Large intestine (tissue), 3 donors: ENCODE results near the gene NR4A2. TPM values are rescaled to one million over a fixed set of nuclear protein-coding genes. Genes with fewer than 3 reads are reported as not detected.

Source experiments
- DNase-seq, 2 donors: peaks; one replicate each; pipeline versions ENCODE4 v3.0.0 to v3.0.0-alpha.2; 2013
- H3K27ac ChIP-seq: one replicate; pipeline ENCODE4 v1.5.1; 2013; ENCODE audit warnings: low read length
- H3K27me3 ChIP-seq: 2 replicates; pipeline ENCODE4 v1.6.1; 2013; ENCODE audit warnings: low read length; ENCODE audit not compliant: control insufficient read depth, insufficient read depth
- H3K36me3 ChIP-seq: 2 replicates; pipeline ENCODE4 v1.6.1; 2013; ENCODE audit warnings: low read length; ENCODE audit not compliant: control insufficient read depth, insufficient read depth
- H3K4me1 ChIP-seq: one replicate; pipeline ENCODE4 v1.6.1; 2013; ENCODE audit warnings: low read length; ENCODE audit not compliant: control insufficient read depth, insufficient read depth
- H3K4me3 ChIP-seq: one replicate; pipeline ENCODE4 v1.5.1; 2013; ENCODE audit warnings: low read length
- H3K9me3 ChIP-seq: one replicate; pipeline ENCODE4 v1.6.1; 2013; ENCODE audit warnings: mild to moderate bottlenecking, low read depth, low read length, moderate library complexity; ENCODE audit not compliant: control insufficient read depth
- WGBS: methylation state at CpG from one replicate; pipeline ENCODE4 v1.1.5; 2013; ENCODE audit warnings: low lambda C conversion rate; ENCODE audit not compliant: insufficient coverage; 5-methylcytosine and 5-hydroxymethylcytosine counted together
- polyA plus RNA-seq: library from polyadenylated mRNA; unstranded; fragments of 120-200 nt; gene quantifications from one replicate; pipeline ENCODE4 v1.2.1, GENCODE V29; 2013

NR4A2 gene
- polyA plus RNA-seq, 1 donor = 3.4 TPM

DNA sequence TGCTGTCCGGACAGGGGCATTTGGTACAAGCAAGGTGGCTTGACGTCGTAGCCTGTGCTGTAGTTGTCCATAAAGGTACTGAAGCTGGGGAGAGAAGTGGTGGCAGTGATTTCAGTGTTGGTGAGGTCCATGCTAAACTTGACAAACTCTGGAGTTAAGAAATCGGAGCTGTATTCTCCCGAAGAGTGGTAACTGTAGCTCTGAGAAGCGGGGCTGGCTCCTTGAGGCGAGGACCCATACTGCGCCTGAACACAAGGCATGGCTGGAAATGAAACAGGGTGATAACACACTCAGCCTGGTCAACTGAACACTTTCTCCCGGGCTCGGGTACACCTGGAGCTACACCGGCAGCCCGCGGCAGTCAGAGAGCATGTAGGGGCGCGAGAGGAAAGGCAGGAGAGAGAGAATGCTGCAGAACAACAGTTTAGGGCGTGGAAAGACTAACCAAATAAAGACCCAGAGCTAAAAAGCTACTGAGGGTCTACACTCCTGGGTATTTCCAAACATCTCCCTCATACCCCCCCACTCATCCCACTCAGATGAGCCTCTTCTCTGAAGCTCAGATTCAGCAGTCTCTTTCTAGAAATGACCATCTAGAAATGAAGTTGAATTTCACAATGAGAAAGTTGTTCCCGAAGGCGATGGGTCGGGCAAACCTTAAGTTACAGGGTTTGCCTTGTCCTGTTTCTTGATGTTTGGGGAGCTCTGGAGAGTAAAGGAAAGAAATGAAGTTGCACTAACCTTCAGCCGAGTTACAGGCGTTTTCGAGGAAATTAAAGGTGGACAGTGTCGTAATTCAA, 2.4 kb downstream of the NR4A2 start:
- Histone ChIP-seq H3K4me3 (no peak overlapping the region), H3K27ac (no peak overlapping the region), H3K9me3 (peaks cover 14% of the 10 kb centered on the region), H3K4me1 (peaks cover 24% of the 10 kb centered on the region), H3K36me3 (no peaks in the 10 kb centered on the region), H3K27me3 (peaks cover 81% of the 10 kb centered on the region)
- WGBS = 53% methylated on average over 2 of the region's 23 CpGs
- DNase-seq = peak in 1 of 2 donors; percentile 46

DNA sequence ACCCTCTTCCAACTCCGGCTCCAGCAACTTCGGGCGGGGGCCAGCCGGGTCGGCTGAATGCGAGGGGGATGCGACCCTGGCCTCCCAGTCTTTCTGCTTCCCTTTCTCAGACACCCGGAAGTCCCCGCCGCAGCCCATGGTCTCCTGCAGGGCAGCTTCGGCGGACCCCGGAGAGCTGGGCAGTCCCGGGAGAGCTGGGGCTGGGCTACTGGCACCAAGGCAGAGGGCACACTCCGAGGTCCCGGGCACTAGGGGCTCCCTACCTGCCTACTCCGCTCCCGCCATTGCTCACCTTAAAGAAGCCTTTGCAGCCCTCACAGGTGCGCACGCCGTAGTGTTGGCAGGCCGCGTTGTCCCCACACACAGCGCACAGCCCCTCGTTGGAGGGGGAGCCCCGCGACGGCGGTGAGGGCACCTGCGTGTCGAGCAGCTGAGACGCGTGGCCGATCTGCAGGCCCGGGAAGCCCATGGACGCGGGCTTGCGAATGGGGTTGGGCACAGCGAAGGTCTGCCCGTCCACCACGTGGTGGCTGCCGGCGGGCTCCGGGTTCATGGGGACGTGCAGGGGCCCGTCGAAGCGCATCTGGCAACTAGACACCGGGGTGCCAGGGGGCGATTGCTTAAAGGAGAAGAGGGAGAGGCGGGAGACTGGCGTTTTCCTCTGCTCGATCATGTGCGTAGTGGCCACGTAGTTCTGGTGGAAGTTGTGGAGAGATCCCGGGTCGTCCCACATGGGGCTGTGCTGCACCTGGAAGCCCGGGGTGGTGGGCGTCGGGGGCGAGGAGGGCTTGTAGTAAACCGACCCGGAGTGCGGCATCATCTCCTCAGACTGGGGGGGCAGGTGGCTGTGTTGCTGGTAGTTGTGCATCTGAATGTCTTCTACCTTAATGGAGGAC, 3.2 kb downstream of the NR4A2 start:
- H3K27ac ChIP-seq = no peak overlapping the region
- H3K9me3 ChIP-seq = peaks cover 14% of the 10 kb centered on the region
- WGBS = no CpG with 5 or more reads among the region's 64 CpGs
- no peaks in the 10 kb centered on the region for H3K36me3 ChIP-seq
- DNase-seq = peak in 1 of 2 donors; percentile 52
- peaks cover 86% of the 10 kb centered on the region for H3K27me3 ChIP-seq
- H3K4me3 ChIP-seq = peak overlapping the region; percentile 23
- H3K4me1 ChIP-seq = peaks cover 24% of the 10 kb centered on the region

DNA sequence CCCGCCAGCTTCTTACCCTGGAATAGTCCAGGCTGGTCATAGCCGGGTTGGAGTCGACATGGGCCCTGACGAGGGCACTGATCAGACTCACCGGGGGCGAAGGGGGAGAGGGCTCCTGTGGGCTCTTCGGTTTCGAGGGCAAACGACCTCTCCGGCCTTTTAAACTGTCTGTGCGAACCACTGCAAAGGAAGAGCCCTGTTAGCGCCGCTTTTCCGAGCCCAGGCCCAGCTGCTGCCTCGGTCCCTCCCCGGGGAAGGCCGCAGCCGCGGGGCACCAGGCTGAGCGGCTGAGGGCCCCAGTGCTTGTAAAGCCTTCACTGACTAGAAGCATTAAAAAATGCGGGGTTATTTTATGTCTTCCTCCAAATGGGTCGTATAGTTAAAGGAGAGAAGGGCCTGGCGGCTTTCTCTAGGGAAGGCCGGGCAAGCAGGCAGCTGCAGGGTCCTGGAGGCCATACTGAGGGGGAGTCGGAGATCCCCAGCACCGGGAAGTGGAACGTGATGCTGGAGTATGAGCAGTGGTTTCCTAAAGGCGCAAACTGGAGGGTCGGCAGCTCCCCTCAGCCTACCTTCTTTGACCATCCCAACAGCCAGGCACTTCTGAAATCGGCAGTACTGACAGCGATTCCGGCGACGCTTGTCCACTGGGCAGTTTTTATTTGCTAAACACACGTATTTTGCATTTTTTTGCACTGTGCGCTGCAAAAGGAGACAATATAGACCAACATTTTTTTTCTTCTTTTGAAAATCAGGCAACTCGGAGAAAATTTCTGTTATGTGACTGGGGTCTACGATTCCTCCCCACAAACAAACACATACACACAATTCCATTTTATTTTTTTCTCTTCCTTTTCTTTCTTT, 4.5 kb downstream of the NR4A2 start:
- H3K4me1 ChIP-seq = peaks cover 25% of the 10 kb centered on the region
- H3K9me3 ChIP-seq = peaks cover 10% of the 10 kb centered on the region
- H3K27ac ChIP-seq = no peak overlapping the region
- 20% methylated on average over 3 of the region's 38 CpGs for WGBS
- DNase-seq = no peak
- H3K4me3 ChIP-seq = no peak overlapping the region
- H3K27me3 ChIP-seq = peaks cover 93% of the 10 kb centered on the region
- no peaks in the 10 kb centered on the region for H3K36me3 ChIP-seq

DNA sequence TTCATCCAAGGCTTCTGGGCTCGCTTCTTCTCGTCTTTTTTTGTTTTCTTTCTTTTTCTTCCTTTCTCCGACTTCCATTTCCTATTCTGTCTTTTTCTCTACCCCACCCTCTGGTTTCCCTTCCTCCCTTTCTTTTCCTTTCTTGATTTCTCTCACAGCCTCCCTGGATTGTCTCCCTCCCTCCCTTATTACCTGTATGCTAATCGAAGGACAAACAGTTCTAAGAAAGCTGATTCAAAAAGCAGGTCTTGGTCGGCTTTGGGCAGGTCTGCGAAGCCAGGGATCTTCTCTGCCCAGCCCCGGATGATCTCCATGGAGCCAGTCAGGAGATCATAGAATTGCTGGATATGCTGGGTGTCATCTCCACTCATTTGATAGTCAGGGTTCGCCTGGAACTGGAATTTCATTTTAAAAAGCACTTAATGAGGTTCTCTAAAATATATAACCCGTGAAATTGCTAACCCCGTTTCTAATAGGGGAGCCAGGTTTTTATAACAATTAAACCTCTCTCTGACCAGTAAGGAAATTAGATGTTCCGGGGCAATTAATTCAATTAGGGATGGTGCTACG, 5.9 kb downstream of the NR4A2 start:
- 43% methylated on average over 4 of the region's 12 CpGs for WGBS
- Histone ChIP-seq H3K27ac (no peak overlapping the region), H3K4me1 (peaks cover 27% of the 10 kb centered on the region), H3K4me3 (no peak overlapping the region), H3K36me3 (no peaks in the 10 kb centered on the region), H3K27me3 (peaks cover 94% of the 10 kb centered on the region), H3K9me3 (peaks cover 13% of the 10 kb centered on the region)
- DNase-seq = no peak

DNA sequence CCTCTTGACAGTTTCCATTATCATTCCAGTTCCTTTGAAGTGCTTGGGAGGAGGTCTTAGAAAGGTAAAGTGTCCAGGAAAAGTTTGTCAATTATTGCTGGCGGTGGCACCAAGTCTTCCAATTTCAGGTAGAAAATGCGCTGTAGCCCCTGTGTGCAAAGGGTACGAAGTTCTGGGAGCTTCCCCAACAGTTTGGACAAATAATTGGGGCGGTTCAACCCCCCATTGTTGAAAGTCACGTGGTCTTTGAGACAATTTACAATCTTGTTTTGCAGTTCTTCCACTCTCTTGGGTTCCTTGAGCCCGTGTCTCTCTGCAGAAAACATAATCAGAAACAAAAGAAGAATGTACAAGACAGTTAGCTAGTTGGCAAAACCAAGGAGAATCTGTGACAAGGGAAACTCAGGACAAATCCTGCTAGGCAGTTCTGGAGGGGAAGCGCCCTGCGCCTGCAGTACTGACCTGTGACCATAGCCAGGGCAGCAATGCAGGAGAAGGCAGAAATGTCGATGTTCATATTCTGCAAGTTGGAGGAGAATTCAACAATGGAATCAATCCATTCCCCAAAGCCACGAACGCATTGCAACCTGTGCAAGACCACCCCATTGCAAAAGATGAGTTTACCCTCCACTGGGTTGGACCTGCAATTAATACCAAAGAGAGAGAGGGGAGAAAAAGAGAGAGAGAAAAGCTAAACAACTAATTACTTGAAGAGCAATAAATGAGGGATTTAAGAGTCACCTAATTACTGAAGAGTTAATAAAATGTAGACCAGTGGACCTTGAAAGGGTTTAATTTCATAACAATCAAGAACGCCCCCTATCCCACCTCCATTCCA, 6.6 kb downstream of the NR4A2 start:
- Histone ChIP-seq H3K4me1 (peaks cover 31% of the 10 kb centered on the region), H3K9me3 (peaks cover 13% of the 10 kb centered on the region), H3K27ac (no peak overlapping the region), H3K27me3 (peaks cover 94% of the 10 kb centered on the region), H3K36me3 (no peaks in the 10 kb centered on the region), H3K4me3 (no peak overlapping the region)
- DNase-seq = no peak
- 57% methylated on average over 1 of the region's 12 CpGs for WGBS

DNA sequence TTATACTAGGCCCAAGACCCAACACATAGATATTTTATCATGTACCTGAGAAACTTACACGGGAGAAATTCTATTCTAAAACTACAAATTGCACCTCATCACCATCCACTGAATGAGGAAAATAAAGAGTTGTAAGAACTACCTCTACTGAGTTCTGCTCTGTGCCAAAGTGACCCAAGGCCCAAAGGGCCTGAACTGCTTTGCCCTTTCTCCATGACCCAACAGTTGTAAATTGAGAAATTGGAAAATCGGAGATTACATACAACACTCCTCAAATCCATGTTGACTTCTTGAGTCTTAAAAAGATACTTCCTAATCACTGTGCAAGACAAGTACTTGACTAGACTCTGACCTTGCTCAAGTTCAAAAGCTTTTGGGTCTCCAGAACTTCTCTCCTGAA, 8.8 kb downstream of the NR4A2 start:
- 33% methylated on average over 1 of the region's 2 CpGs for WGBS

DNA sequence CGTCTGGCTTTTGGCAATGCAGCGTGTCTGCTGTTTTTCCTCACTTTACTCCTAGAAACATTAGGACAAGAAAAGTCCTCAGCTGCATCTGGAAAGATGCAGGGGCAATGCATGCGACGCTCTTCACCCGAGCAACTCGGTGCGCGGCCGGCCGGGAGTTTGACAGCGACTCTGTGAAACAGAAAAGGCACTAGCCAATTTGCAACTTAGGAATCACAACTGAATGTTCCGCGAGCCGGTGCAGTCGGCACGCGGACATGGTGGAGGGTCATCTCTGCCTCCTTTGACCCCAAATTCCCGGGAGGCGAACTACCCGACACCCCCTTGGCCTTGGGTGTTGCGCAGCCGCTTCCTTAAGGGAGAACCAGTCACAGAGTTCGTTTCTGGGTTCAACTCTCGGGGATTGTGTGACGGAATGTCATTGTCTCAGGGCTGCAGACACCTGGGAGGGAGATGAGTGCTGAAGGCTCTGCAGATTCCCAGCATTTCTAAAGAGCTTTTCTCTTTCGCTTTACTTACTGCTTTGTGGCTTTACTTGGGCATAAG, 9.8 kb downstream of the NR4A2 start:
- Histone ChIP-seq H3K27me3 (peaks cover 93% of the 10 kb centered on the region), H3K27ac (no peak overlapping the region), H3K4me3 (no peak overlapping the region), H3K9me3 (peaks cover 4% of the 10 kb centered on the region), H3K36me3 (no peaks in the 10 kb centered on the region), H3K4me1 (peaks cover 28% of the 10 kb centered on the region)
- DNase-seq = peak in 1 of 2 donors; percentile 54
- WGBS = 33% methylated on average over 1 of the region's 26 CpGs

More for the DNA sequence above, 8.8 kb downstream of the NR4A2 start:
- DNase-seq = no peak
- H3K4me3 ChIP-seq = no peak overlapping the region
- peaks cover 7% of the 10 kb centered on the region for H3K9me3 ChIP-seq
- peaks cover 93% of the 10 kb centered on the region for H3K27me3 ChIP-seq
- no peaks in the 10 kb centered on the region for H3K36me3 ChIP-seq
- peaks cover 28% of the 10 kb centered on the region for H3K4me1 ChIP-seq
- H3K27ac ChIP-seq = no peak overlapping the region

DNA sequence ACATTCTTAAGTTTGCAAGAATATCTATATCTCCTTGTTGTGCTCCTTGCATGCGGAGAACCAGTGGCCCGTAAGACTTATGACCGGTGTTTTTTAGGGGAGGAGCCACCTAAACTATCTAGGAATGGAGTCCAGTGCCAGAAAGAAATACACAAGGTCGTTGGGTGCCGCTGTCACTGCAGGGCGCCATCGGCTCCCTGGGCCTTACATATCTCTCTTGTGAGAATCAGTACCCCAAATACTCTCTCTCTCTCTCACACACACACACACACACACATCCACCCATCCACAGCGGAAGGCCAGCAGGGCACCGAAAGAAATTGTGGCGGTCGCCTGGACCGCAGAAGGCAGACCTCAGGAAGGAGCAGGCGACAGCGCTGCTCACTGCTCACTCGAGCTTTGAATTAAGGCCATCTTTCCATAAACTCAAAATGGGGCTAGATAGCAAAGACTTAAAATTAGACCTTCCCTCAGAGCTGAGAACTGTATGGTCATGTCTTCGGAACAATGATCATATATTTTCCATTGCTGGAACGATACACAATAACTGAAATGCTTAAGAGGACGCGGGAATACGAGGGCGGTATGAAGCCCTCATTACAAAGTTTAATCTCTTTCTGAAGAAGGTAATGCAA, 10.4 kb downstream of the NR4A2 start:
- no CpG with 5 or more reads among the region's 21 CpGs for WGBS
- Histone ChIP-seq H3K4me1 (peaks cover 28% of the 10 kb centered on the region), H3K27me3 (peaks cover 93% of the 10 kb centered on the region), H3K27ac (no peak overlapping the region), H3K9me3 (peaks cover 3% of the 10 kb centered on the region), H3K4me3 (no peak overlapping the region), H3K36me3 (no peaks in the 10 kb centered on the region)
- DNase-seq = peak in 1 of 2 donors; percentile 52
